Activated CD4-positive, alpha-beta memory T cell treated with anti-CD3 and anti-CD28 coated beads for 36 hours (primary cell): ENCODE data around the gene CIB4. TPM values are rescaled to one million over a fixed set of nuclear protein-coding genes. Genes with fewer than 3 reads are reported as not detected.

Source experiments
- CTCF ChIA-PET: fragments of 350-600 bp; sonication (Branson Sonifier 250); formaldehyde crosslinking; loops from one replicate; lab custom pipeline; 2021; ENCODE audit warnings: antibody characterized with exemption, inconsistent platforms; lab: Charles Lee
- POLR2A ChIA-PET: fragments of 350-600 bp; sonication (Branson Sonifier 250); formaldehyde crosslinking; loops from one replicate; lab custom pipeline; 2021; ENCODE audit warnings: antibody characterized with exemption; lab: Charles Lee
- DNase-seq: peaks from one replicate; pipeline ENCODE4 v3.0.0-alpha.2; 2020
- H3K27ac Mint-ChIP-seq: one replicate; pipeline ENCODE4 v1.8.0; 2021; ENCODE audit warnings: mixed read lengths
- H3K27me3 Mint-ChIP-seq: one replicate; pipeline ENCODE4 v1.8.0; 2021; ENCODE audit warnings: mixed read lengths
- H3K36me3 Mint-ChIP-seq: one replicate; pipeline ENCODE4 v1.8.0; 2021; ENCODE audit warnings: mixed read lengths
- H3K4me1 Mint-ChIP-seq: one replicate; pipeline ENCODE4 v1.8.0; 2021; ENCODE audit warnings: low read depth, mixed read lengths
- H3K4me3 Mint-ChIP-seq: one replicate; pipeline ENCODE4 v1.8.0; 2021; ENCODE audit warnings: mild to moderate bottlenecking, mixed read lengths
- H3K9me3 Mint-ChIP-seq: one replicate; pipeline ENCODE4 v1.8.0; 2021; ENCODE audit warnings: mixed read lengths
- intact Hi-C: fragments of 100-400 bp; cut with micrococcal nuclease; formaldehyde crosslinking; loops from one replicate; pipeline ENCODE4 v1.15.1; 2023
- total RNA-seq, 2 experiments: library from RNA; stranded (reverse); gene quantifications; one replicate each; pipeline ENCODE4 v1.2.3, GENCODE V29; 2021

The CIB4 gene
- total RNA-seq, 2 experiments from 2014 or later: not detected

GRCh38 chr2:26615336-26615859 lies 25.8 kb downstream of the CIB4 start:
- CTCF ChIA-PET: interaction anchor here (1.3 kb wide), 1 partner anchor 38 kb away, joined by 3 read pairs; no protein-coding TSS in a partner anchor
- Mint-ChIP-seq H3K27ac (no peak overlapping the region), H3K36me3 (no peaks in the 10 kb centered on the region), H3K4me1 (no peaks in the 10 kb centered on the region), H3K9me3 (no peaks in the 10 kb centered on the region), H3K4me3 (no peak overlapping the region), H3K27me3 (peaks cover 22% of the 10 kb centered on the region)
- intact Hi-C loops: no loop called here
- POLR2A ChIA-PET: no interaction called here
- DNase-seq: no peak

- intact Hi-C loops: no loop called here
- Mint-ChIP-seq H3K4me1 (no peaks in the 10 kb centered on the region), H3K27me3 (peaks cover 17% of the 10 kb centered on the region), H3K27ac (no peak overlapping the region), H3K9me3 (no peaks in the 10 kb centered on the region), H3K4me3 (no peak overlapping the region), H3K36me3 (no peaks in the 10 kb centered on the region)
- ChIA-PET POLR2A (no interaction called here), CTCF (interaction anchor here (1.3 kb wide), 1 partner anchor 37 kb away, joined by 3 read pairs; no protein-coding TSS in a partner anchor)
- DNase-seq: no peak
Measured at GRCh38 chr2:26614216-26615138, 26.7 kb downstream of the CIB4 start.

GRCh38 chr2:26613241-26614215 lies 27.6 kb downstream of the CIB4 start:
- intact Hi-C loops: no loop called here
- H3K27ac Mint-ChIP-seq: no peak overlapping the region
- DNase-seq: no peak
- H3K36me3 Mint-ChIP-seq: no peaks in the 10 kb centered on the region
- no peaks in the 10 kb centered on the region for H3K9me3 Mint-ChIP-seq
- POLR2A ChIA-PET: no interaction called here
- no peaks in the 10 kb centered on the region for H3K4me1 Mint-ChIP-seq
- no peak overlapping the region for H3K4me3 Mint-ChIP-seq
- peaks cover 16% of the 10 kb centered on the region for H3K27me3 Mint-ChIP-seq
- CTCF ChIA-PET: interaction anchor here (1.4 kb wide), 1 partner anchor 132 kb away, joined by 3 read pairs; no protein-coding TSS in a partner anchor

GRCh38 chr2:26612522-26613240 lies 28.5 kb downstream of the CIB4 start:
- intact Hi-C loops: no loop called here
- Mint-ChIP-seq H3K27me3 (peaks cover 14% of the 10 kb centered on the region), H3K4me1 (no peaks in the 10 kb centered on the region), H3K4me3 (no peak overlapping the region), H3K36me3 (no peaks in the 10 kb centered on the region), H3K9me3 (no peaks in the 10 kb centered on the region), H3K27ac (no peak overlapping the region)
- POLR2A ChIA-PET: no interaction called here
- CTCF ChIA-PET: interaction anchor here (1.4 kb wide), 1 partner anchor 133 kb away, joined by 3 read pairs; no protein-coding TSS in a partner anchor
- DNase-seq: no peak

GRCh38 chr2:26612034-26612433 lies 29.1 kb downstream of the CIB4 start:
- DNase-seq: no peak
- no peaks in the 10 kb centered on the region for H3K36me3 Mint-ChIP-seq
- H3K4me1 Mint-ChIP-seq: no peaks in the 10 kb centered on the region
- no peak overlapping the region for H3K27ac Mint-ChIP-seq
- H3K9me3 Mint-ChIP-seq: no peaks in the 10 kb centered on the region
- intact Hi-C loops: no loop called here
- ChIA-PET POLR2A (no interaction called here), CTCF (no interaction called here)
- H3K27me3 Mint-ChIP-seq: peaks cover 9% of the 10 kb centered on the region
- H3K4me3 Mint-ChIP-seq: no peak overlapping the region

- Mint-ChIP-seq H3K4me3 (no peak overlapping the region), H3K27ac (no peak overlapping the region), H3K9me3 (no peaks in the 10 kb centered on the region), H3K27me3 (peaks cover 6% of the 10 kb centered on the region), H3K4me1 (no peaks in the 10 kb centered on the region), H3K36me3 (no peaks in the 10 kb centered on the region)
- CTCF ChIA-PET: interaction anchor here (0.7 kb wide), 1 partner anchor 33 kb away, joined by 4 read pairs; no protein-coding TSS in a partner anchor
- POLR2A ChIA-PET: no interaction called here
- intact Hi-C loops: no loop called here
- DNase-seq: no peak
Measured at GRCh38 chr2:26610504-26611335, 30.4 kb downstream of the CIB4 start.

GRCh38 chr2:26609839-26610277 lies 31.3 kb downstream of the CIB4 start:
- H3K9me3 Mint-ChIP-seq: no peaks in the 10 kb centered on the region
- POLR2A ChIA-PET: no interaction called here

GRCh38 chr2:26609205-26609631 lies 31.9 kb downstream of the CIB4 start:
- ChIA-PET CTCF (interaction anchor here (7.3 kb wide), 1 partner anchor 135 kb away, joined by 146 read pairs; no protein-coding TSS in a partner anchor), POLR2A (no interaction called here)
- peaks cover 1% of the 10 kb centered on the region for H3K9me3 Mint-ChIP-seq
- no peaks in the 10 kb centered on the region for H3K4me1 Mint-ChIP-seq
- H3K36me3 Mint-ChIP-seq: no peaks in the 10 kb centered on the region
- intact Hi-C loops: no loop called here
- no peak overlapping the region for H3K27ac Mint-ChIP-seq
- no peak overlapping the region for H3K4me3 Mint-ChIP-seq
- DNase-seq: no peak
- H3K27me3 Mint-ChIP-seq: peaks cover 9% of the 10 kb centered on the region

More at GRCh38 chr2:26609839-26610277, 31.3 kb downstream of the CIB4 start:
- CTCF ChIA-PET: interaction anchor here (0.7 kb wide), 1 partner anchor 32 kb away, joined by 4 read pairs; no protein-coding TSS in a partner anchor
- no peaks in the 10 kb centered on the region for H3K4me1 Mint-ChIP-seq
- no peaks in the 10 kb centered on the region for H3K36me3 Mint-ChIP-seq
- H3K4me3 Mint-ChIP-seq: no peak overlapping the region
- H3K27me3 Mint-ChIP-seq: peaks cover 6% of the 10 kb centered on the region
- intact Hi-C loops: no loop called here
- H3K27ac Mint-ChIP-seq: no peak overlapping the region
- DNase-seq: no peak

- POLR2A ChIA-PET: no interaction called here
- no peak for DNase-seq
Measured at GRCh38 chr2:26608557-26608956, 32.6 kb downstream of the CIB4 start.

GRCh38 chr2:26607698-26608097 lies 33.5 kb downstream of the CIB4 start:
- Mint-ChIP-seq H3K9me3 (peaks cover 4% of the 10 kb centered on the region), H3K27me3 (peaks cover 11% of the 10 kb centered on the region), H3K36me3 (no peaks in the 10 kb centered on the region), H3K4me1 (no peaks in the 10 kb centered on the region), H3K4me3 (no peak overlapping the region), H3K27ac (no peak overlapping the region)
- ChIA-PET POLR2A (no interaction called here), CTCF (interaction anchor here (0.8 to 7.3 kb wide), 3 partner anchors 8 to 136 kb away, joined by 3 to 146 read pairs (median 3); no protein-coding TSS in a partner anchor)
- intact Hi-C loops: no loop called here
- no peak for DNase-seq

More at GRCh38 chr2:26608557-26608956, 32.6 kb downstream of the CIB4 start:
- CTCF ChIA-PET: interaction anchor here (1.2 to 7.3 kb wide), 2 partner anchors 9 to 135 kb away, joined by 3 to 146 read pairs; no protein-coding TSS in a partner anchor
- intact Hi-C loops: no loop called here
- H3K27ac Mint-ChIP-seq: no peak overlapping the region
- no peaks in the 10 kb centered on the region for H3K4me1 Mint-ChIP-seq
- H3K4me3 Mint-ChIP-seq: no peak overlapping the region
- H3K27me3 Mint-ChIP-seq: peaks cover 10% of the 10 kb centered on the region
- no peaks in the 10 kb centered on the region for H3K36me3 Mint-ChIP-seq
- peaks cover 4% of the 10 kb centered on the region for H3K9me3 Mint-ChIP-seq
